ES-I3 (cell line): Measurements from ENCODE around the gene OLFML3.

Source experiments
- H3K36me3 ChIP-seq: 2 replicates; pipeline ENCODE4 v1.6.1; 2013; ENCODE audit warnings: mild to moderate bottlenecking, low read length, control low read depth, moderate library complexity; ENCODE audit not compliant: insufficient read depth
- H3K4me1 ChIP-seq: 2 replicates; pipeline ENCODE4 v1.6.1; 2013; ENCODE audit warnings: mild to moderate bottlenecking, control low read depth, low read length; ENCODE audit not compliant: insufficient read depth
- H3K9ac ChIP-seq: 2 replicates; pipeline ENCODE4 v1.6.1; 2013; ENCODE audit warnings: low read depth, mild to moderate bottlenecking, low read length, moderate library complexity
- H3K9me3 ChIP-seq: 2 replicates; pipeline ENCODE4 v1.6.1; 2013; ENCODE audit warnings: mild to moderate bottlenecking, low read length, moderate library complexity; ENCODE audit not compliant: control insufficient read depth, insufficient read depth

Gene OLFML3

GRCh38 chr1:113965703-113966412, 13.4 kb upstream of the OLFML3 start:
- peaks cover 14% of the 10 kb centered on the region for H3K36me3 ChIP-seq
- H3K9ac ChIP-seq: no peak overlapping the region
- no peaks in the 10 kb centered on the region; the same call in 1 of the 2 replicates for H3K4me1 ChIP-seq
- no peaks in the 10 kb centered on the region for H3K9me3 ChIP-seq

- Histone ChIP-seq H3K4me1 (peaks cover 34% of the 10 kb centered on the region), H3K9me3 (no peaks in the 10 kb centered on the region), H3K36me3 (peaks cover 15% of the 10 kb centered on the region), H3K9ac (no peak overlapping the region)
These were observed 6.3 kb upstream of the OLFML3 start for GRCh38 chr1:113972954-113973353.

GRCh38 chr1:113975211-113975895, 3.9 kb upstream of the OLFML3 start:
- H3K4me1 ChIP-seq: peaks cover 41% of the 10 kb centered on the region
- no peak overlapping the region for H3K9ac ChIP-seq
- H3K36me3 ChIP-seq: peaks cover 5% of the 10 kb centered on the region
- H3K9me3 ChIP-seq: no peaks in the 10 kb centered on the region

- Histone ChIP-seq H3K36me3 (peaks cover 7% of the 10 kb centered on the region), H3K9me3 (no peaks in the 10 kb centered on the region), H3K9ac (no peak overlapping the region), H3K4me1 (peaks cover 52% of the 10 kb centered on the region)
These were observed 2.5 kb upstream of the OLFML3 start for GRCh38 chr1:113976609-113977278.

GRCh38 chr1:113977906-113978305, 1.4 kb upstream of the OLFML3 start:
- H3K4me1 ChIP-seq: peaks cover 63% of the 10 kb centered on the region
- peaks cover 7% of the 10 kb centered on the region; the same call in 1 of the 2 replicates for H3K36me3 ChIP-seq
- no peaks in the 10 kb centered on the region for H3K9me3 ChIP-seq
- no peak overlapping the region for H3K9ac ChIP-seq

- H3K4me1 ChIP-seq: peaks cover 65% of the 10 kb centered on the region
- peaks cover 3% of the 10 kb centered on the region; the same call in 1 of the 2 replicates for H3K9me3 ChIP-seq
- H3K36me3 ChIP-seq: peaks cover 12% of the 10 kb centered on the region; the same call in 1 of the 2 replicates
- H3K9ac ChIP-seq: peak overlapping the region; percentile 58
These were observed 836 bp downstream of the OLFML3 start for GRCh38 chr1:113980110-113980509.

- Histone ChIP-seq H3K4me1 (peaks cover 44% of the 10 kb centered on the region), H3K9ac (no peak overlapping the region), H3K9me3 (peaks cover 3% of the 10 kb centered on the region; the same call in 1 of the 2 replicates)
These were observed 3.0 kb downstream of the OLFML3 start for GRCh38 chr1:113981962-113982931.

GRCh38 chr1:113982949-113983348, 3.7 kb downstream of the OLFML3 start:
- Histone ChIP-seq H3K9me3 (peaks cover 5% of the 10 kb centered on the region), H3K4me1 (peaks cover 37% of the 10 kb centered on the region), H3K9ac (no peak overlapping the region), H3K36me3 (peaks cover 12% of the 10 kb centered on the region; the same call in 1 of the 2 replicates)

More at GRCh38 chr1:113981962-113982931, 3.0 kb downstream of the OLFML3 start:
- H3K36me3 ChIP-seq: peaks cover 12% of the 10 kb centered on the region; the same call in 1 of the 2 replicates

GRCh38 chr1:113983391-113983790, 4.1 kb downstream of the OLFML3 start:
- Histone ChIP-seq H3K4me1 (peaks cover 33% of the 10 kb centered on the region), H3K9ac (no peak overlapping the region), H3K9me3 (peaks cover 6% of the 10 kb centered on the region), H3K36me3 (peaks cover 12% of the 10 kb centered on the region; the same call in 1 of the 2 replicates)

- Histone ChIP-seq H3K9ac (no peak overlapping the region), H3K36me3 (peaks cover 12% of the 10 kb centered on the region; the same call in 1 of the 2 replicates), H3K4me1 (peaks cover 30% of the 10 kb centered on the region; the same call in 1 of the 2 replicates), H3K9me3 (peaks cover 6% of the 10 kb centered on the region)
These were observed 4.6 kb downstream of the OLFML3 start for GRCh38 chr1:113983826-113984225.

- Histone ChIP-seq H3K36me3 (peaks cover 12% of the 10 kb centered on the region; the same call in 1 of the 2 replicates), H3K9me3 (peaks cover 6% of the 10 kb centered on the region), H3K4me1 (peaks cover 30% of the 10 kb centered on the region; the same call in 1 of the 2 replicates), H3K9ac (no peak overlapping the region)
These were observed 5.4 kb downstream of the OLFML3 start for GRCh38 chr1:113984710-113985109.

- H3K36me3 ChIP-seq: peaks cover 5% of the 10 kb centered on the region; the same call in 1 of the 2 replicates
- peaks cover 6% of the 10 kb centered on the region for H3K9me3 ChIP-seq
- H3K9ac ChIP-seq: no peak overlapping the region
- peaks cover 18% of the 10 kb centered on the region; the same call in 1 of the 2 replicates for H3K4me1 ChIP-seq
These were observed 7.5 kb downstream of the OLFML3 start for GRCh38 chr1:113986802-113987201.

GRCh38 chr1:113987259-113987658, 8.0 kb downstream of the OLFML3 start:
- H3K9me3 ChIP-seq: peaks cover 6% of the 10 kb centered on the region
- H3K4me1 ChIP-seq: peaks cover 14% of the 10 kb centered on the region; the same call in 1 of the 2 replicates
- H3K9ac ChIP-seq: no peak overlapping the region
- peaks cover 5% of the 10 kb centered on the region; the same call in 1 of the 2 replicates for H3K36me3 ChIP-seq
